PC-9 (cell line): ENCODE data around the gene RAB24.

Experiments used
- CTCF ChIP-seq: fragments of 200-600 bp; sonication (generic); conservative IDR thresholded peaks from 2 replicates; pipeline ENCODE4 v1.6.1; 2017; ENCODE audit warnings: mixed run types, antibody characterized with exemption, mild to moderate bottlenecking, moderate library complexity
- EZH2 ChIP-seq: fragments of 200-600 bp; sonication (generic); IDR thresholded peaks from 2 replicates; pipeline ENCODE4 v1.8.0; 2017; ENCODE audit warnings: antibody characterized with exemption, low read depth

DNA sequence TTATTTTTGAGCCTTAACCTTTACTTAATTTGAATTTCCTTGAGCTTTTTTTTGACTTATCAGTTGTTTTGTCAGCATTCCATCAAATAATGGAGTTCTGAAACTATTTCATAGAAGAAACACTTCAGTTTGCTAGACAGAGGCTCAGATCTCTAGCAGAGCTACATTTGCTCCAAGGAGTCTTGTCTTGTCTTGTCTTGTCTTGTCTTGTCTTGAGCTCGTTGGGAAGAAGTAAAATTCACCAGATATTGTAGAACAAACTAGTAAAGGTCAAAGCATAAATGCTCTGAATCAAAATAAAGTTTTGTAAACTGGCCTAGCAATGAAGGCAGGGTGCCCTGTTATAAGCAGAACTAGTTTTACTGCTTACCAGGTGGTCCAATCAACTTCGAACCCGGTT is 33.5 kb downstream of the RAB24 start:
- TF ChIP-seq CTCF: no peak
- TF ChIP-seq EZH2: no peak
